A549 (cell line): Measurements from ENCODE around the gene CCDC74B. TPM values are rescaled to one million over a fixed set of nuclear protein-coding genes. Genes with fewer than 3 reads are reported as not detected.
A peak's percentile ranks its signal among the peaks of the same experiment; 100 is the strongest.
"Not testable (repeated sequence)": the region's sequence is repeated elsewhere in the genome, so short reads cannot be mapped to it uniquely, and the experiment has no call there.

Experiments
- ATAC-seq, 2 experiments: fragments of 200-7000 bp in 1 of 2; fragments of >200 bp in 1 of 2; cut with Nextera tagmentation in 1 of 2; cut with Tn5 transposase in 1 of 2; 3 replicates each; pipeline versions ENCODE4 v1.8.0 to v1.9.1; 2018 to 2020; ENCODE audit warnings: mild to moderate bottlenecking in 1 of 2, moderate library complexity in 1 of 2
- CTCF ChIA-PET: fragments of 300-600 bp; sonication (Branson Sonifier 250); formaldehyde crosslinking; extraction: SDS; loops from one replicate; lab custom pipeline; 2021; ENCODE audit warnings: antibody characterized with exemption, inconsistent platforms; lab: Yijun Ruan, JAX
- POLR2A ChIA-PET: fragments of 350-600 bp; formaldehyde crosslinking; extraction: SDS; loops from one replicate; lab custom pipeline; 2021; ENCODE audit warnings: antibody characterized with exemption, inconsistent platforms; lab: Yijun Ruan, JAX
- DNase-seq, 2 experiments: peaks; one replicate each; pipeline versions ENCODE4 v3.0.0 to v3.0.0-alpha.2; 2011 to 2016; ENCODE audit warnings: low read depth in 1 of 2, low spot score in 1 of 2
- FAIRE-seq: peaks from 2 replicates; lab custom pipeline; 2011; peaks lifted over from hg19 to GRCh38; lab: Jason Lieb, UNC
- H3K27ac ChIP-seq, 2 experiments: fragments of >200 bp; sonication (Bioruptor Twin); formaldehyde crosslinking; 3 replicates each; pipeline ENCODE4 v1.5.1; 2016 to 2017
- H3K4me1 ChIP-seq: fragments of >200 bp; sonication (Bioruptor Twin); formaldehyde crosslinking; 3 replicates; pipeline ENCODE4 v1.6.1; 2016
- H3K4me2 ChIP-seq: fragments of >200 bp; sonication (Bioruptor Twin); formaldehyde crosslinking; 3 replicates; pipeline ENCODE4 v1.6.1; 2016
- H3K4me3 ChIP-seq: fragments of >200 bp; sonication (Bioruptor Twin); formaldehyde crosslinking; 3 replicates; pipeline ENCODE4 v1.5.1; 2016
- H3K9me3 ChIP-seq: fragments of >200 bp; sonication (Bioruptor Twin); formaldehyde crosslinking; 3 replicates; pipeline ENCODE4 v1.6.1; 2016
- BHLHE40 ChIP-seq: IDR thresholded peaks from 2 replicates; pipeline ENCODE4 v1.6.1; 2012; ENCODE audit warnings: low read depth, low read length, inconsistent platforms
- CTCF ChIP-seq: fragments of >200 bp; sonication (Bioruptor Twin); formaldehyde crosslinking; IDR thresholded peaks from 3 replicates; pipeline ENCODE4 v1.5.1; 2016
- EHF ChIP-seq: fragments of 250-450 bp; sonication (Bioruptor Pico); IDR thresholded peaks from 2 replicates; pipeline ENCODE4 v1.5.0; 2020; ENCODE audit warnings: mild to moderate bottlenecking
- ELK1 ChIP-seq: fragments of 150-350 bp; IDR thresholded peaks from 2 replicates; pipeline ENCODE4 v1.6.1; 2014; ENCODE audit warnings: low read depth, mild to moderate bottlenecking, low read length
- FOXS1 ChIP-seq: fragments of 250-450 bp; sonication (Bioruptor Pico); IDR thresholded peaks from 2 replicates; pipeline ENCODE4 v1.5.0; 2020; ENCODE audit warnings: mild to moderate bottlenecking, moderate library complexity
- HDAC2 ChIP-seq: fragments of 200-600 bp; sonication (generic); IDR thresholded peaks from 2 replicates; pipeline ENCODE4 v1.6.1; 2016
- HEYL ChIP-seq: fragments of 250-450 bp; sonication (Bioruptor Pico); IDR thresholded peaks from 2 replicates; pipeline ENCODE4 v1.8.0; 2021; ENCODE audit warnings: mild to moderate bottlenecking, moderate library complexity
- HOXB13 ChIP-seq: fragments of 250-450 bp; sonication (Bioruptor Pico); IDR thresholded peaks from 2 replicates; pipeline ENCODE4 v1.5.0; 2020; ENCODE audit warnings: low read depth, mild to moderate bottlenecking, moderate library complexity
- KDM1A ChIP-seq: fragments of 200-600 bp; sonication (generic); IDR thresholded peaks from 2 replicates; pipeline ENCODE4 v1.6.1; 2016; ENCODE audit warnings: low read depth, mild to moderate bottlenecking
- MYC ChIP-seq: IDR thresholded peaks from 2 replicates; pipeline ENCODE4 v1.6.1; 2012; ENCODE audit warnings: mild to moderate bottlenecking, inconsistent platforms, low read length, improper control_type of control experiment, borderline replicate concordance
- NFE2L2 ChIP-seq: fragments of 150-350 bp; conservative IDR thresholded peaks from 2 replicates; pipeline ENCODE4 v1.6.1; 2014; ENCODE audit warnings: low read length
- NPAS2 ChIP-seq: fragments of 250-450 bp; sonication (Bioruptor Pico); IDR thresholded peaks from 2 replicates; pipeline ENCODE4 v1.8.0; 2022; ENCODE audit warnings: mild to moderate bottlenecking, moderate library complexity, borderline replicate concordance
- NR3C1 ChIP-seq: fragments of >200 bp; sonication (Bioruptor Twin); formaldehyde crosslinking; IDR thresholded peaks from 3 replicates; pipeline ENCODE4 v1.6.1; 2017
- PBX3 ChIP-seq: IDR thresholded peaks from 2 replicates; pipeline ENCODE4 v1.6.1; 2012
- RAD21 ChIP-seq, 2 experiments: fragments of >200 bp in 1 of 2; sonication (Bioruptor Twin) in 1 of 2; formaldehyde crosslinking in 1 of 2; IDR thresholded peaks in 1 of 2; conservative IDR thresholded peaks in 1 of 2; 2 replicates in 1 of 2; 3 replicates in 1 of 2; pipeline ENCODE4 v1.6.1; 2012 to 2018; ENCODE audit warnings: inconsistent platforms in 1 of 2
- RCOR1 ChIP-seq: fragments of 150-350 bp; IDR thresholded peaks from 2 replicates; pipeline ENCODE4 v1.6.1; 2014; ENCODE audit warnings: antibody characterized with exemption, low read length, low read depth
- SMC3 ChIP-seq: fragments of >200 bp; sonication (Bioruptor Twin); formaldehyde crosslinking; IDR thresholded peaks from 3 replicates; pipeline ENCODE4 v1.6.1; 2018; ENCODE audit warnings: inconsistent platforms
- ZFP36 ChIP-seq: fragments of 450-650 bp; IDR thresholded peaks from 2 replicates; pipeline ENCODE4 v1.6.1; 2014; ENCODE audit warnings: borderline replicate concordance; ENCODE audit not compliant: partially characterized antibody
- WGBS: methylation state at CpG from one replicate; pipeline ENCODE4 v1.1.6; 2017; ENCODE audit errors: missing lambda C conversion rate; 5-methylcytosine and 5-hydroxymethylcytosine counted together
- polyA plus RNA-seq, 4 experiments: library from polyadenylated mRNA; depleted of rRNA in 3 of 4; stranded (reverse); fragments of >200 nt; fragmentation: RNase III in 1 of 4; extraction: RNeasy Plus Mini Kit Qiagen cat#74134 plus additional on column Dnase treatment in 1 of 4; gene quantifications; 2 replicates in 3 of 4; 3 replicates in 1 of 4; pipeline ENCODE4 v1.2.3, GENCODE V29; 2011 to 2017

Gene CCDC74B
- polyA plus RNA-seq, 2 of the 4 experiments (the other 2 are of a cell fraction): 5.2 to 5.4 TPM

- no peak for TF ChIP-seq BHLHE40
- no peak for TF ChIP-seq EHF (CRISPR knock-in tag)
- no peak for TF ChIP-seq HEYL (CRISPR knock-in tag)
- no peak for TF ChIP-seq ELK1
- no peak for TF ChIP-seq FOXS1 (CRISPR knock-in tag)
- TF ChIP-seq ZFP36: peak; percentile 68
- no peak for TF ChIP-seq CTCF
- TF ChIP-seq NFE2L2: no peak
- TF ChIP-seq KDM1A: peak; percentile 71; the same call in 1 of the 2 replicates
- TF ChIP-seq MYC: no peak
- no peak for TF ChIP-seq HDAC2
- TF ChIP-seq NR3C1: no peak
- no peak for TF ChIP-seq RCOR1
- no peak for TF ChIP-seq HOXB13 (CRISPR knock-in tag)
- no peak for TF ChIP-seq NPAS2 (CRISPR knock-in tag)
- TF ChIP-seq PBX3: no peak
- TF ChIP-seq, all 56 proteins: peak for 2
- ChIA-PET CTCF (interaction anchor here (1.0 to 1.4 kb wide), 4 partner anchors 163 to 185 kb away, joined by 3 to 15 read pairs (median 5); partner anchors contain the start of gene IMP4), POLR2A (no interaction called here)
- Histone ChIP-seq H3K27ac (no peak overlapping the region), H3K4me1 (no peaks in the 10 kb centered on the region), H3K4me2 (no peak overlapping the region), H3K4me3 (no peak overlapping the region), H3K9me3 (no peaks in the 10 kb centered on the region)
- 89% methylated on average over 8 of the region's 9 CpGs for WGBS
- no peak for DNase-seq
- no peak for FAIRE-seq
- no peak for ATAC-seq
Measured at GRCh38 chr2:130156624-130157004, 11.7 kb upstream of the CCDC74B start.

- DNase-seq (peak; percentile 18 to 63), ATAC-seq (peak; percentile 70 to 85)
- CTCF ChIA-PET: interaction anchor here (0.6 to 1.4 kb wide), 6 partner anchors 25 to 186 kb away, joined by 3 to 15 read pairs (median 4); partner anchors contain the start of genes IMP4 and SMPD4
- H3K9me3 ChIP-seq, POLR2A ChIA-PET, H3K4me1 ChIP-seq, H3K4me2 ChIP-seq, H3K4me3 ChIP-seq, H3K27ac ChIP-seq: not testable (repeated sequence)
- WGBS: 49% methylated on average over 11 of the region's 16 CpGs
- TF ChIP-seq CTCF (peak; percentile 56), SMC3 (peak; percentile 51), RAD21 (conservative IDR thresholded peaks at IDR 0.05 in 1 of 2, IDR thresholded peaks at IDR 0.05 in 1 of 2) (peak; percentile 51 to 57)
- TF ChIP-seq, all 56 proteins: peak for 3; not testable (repeated sequence) for 53
- FAIRE-seq: not testable (repeated sequence)
Measured at GRCh38 chr2:130155956-130156623, 11.2 kb upstream of the CCDC74B start.
